OCI-LY7 (cell line): ENCODE results near the gene CFH.

Experiments
- CTCF ChIP-seq: fragments of 200-600 bp; sonication (generic); conservative IDR thresholded peaks from 2 replicates; pipeline ENCODE4 v1.5.1; 2014; ENCODE audit warnings: mild to moderate bottlenecking, antibody characterized with exemption, low read length, moderate library complexity, mixed read lengths
- EZH2phosphoT487 ChIP-seq: fragments of 200-600 bp; sonication (generic); IDR thresholded peaks from 2 replicates; pipeline ENCODE4 v1.6.1; 2018; ENCODE audit warnings: low read depth, borderline replicate concordance, mild to moderate bottlenecking, mixed run types, antibody characterized with exemption, low read length, moderate library complexity, mixed read lengths

- TF ChIP-seq CTCF (no peak), EZH2phosphoT487 (no peak)
These were observed 66.0 kb downstream of the CFH start for GRCh38 chr1:196717868-196718267.
